Pancreas (tissue), 10 donors: Measurements from ENCODE around the gene SETD1B. TPM values are rescaled to one million over a fixed set of nuclear protein-coding genes. Genes with fewer than 3 reads are reported as not detected.

ENCODE experiments used
- ATAC-seq, 4 donors: fragments of 200-7000 bp; cut with Tn5 transposase; one replicate each; pipeline versions ENCODE4 v1.8.0 to v1.9.1; 2020; ENCODE audit warnings: mild to moderate bottlenecking in 4 of 4, moderate library complexity in 4 of 4
- DNase-seq, 6 donors: peaks; one replicate each; pipeline ENCODE4 v3.0.0-alpha.2; 2020
- FAIRE-seq: peaks from 2 replicates; lab custom pipeline; 2012; peaks lifted over from hg19 to GRCh38; lab: Jason Lieb, UNC
- H3K27ac ChIP-seq, 4 donors: fragments of 200-600 bp; sonication (generic); 1 replicate in 3 of 4; 2 replicates in 1 of 4; pipeline versions ENCODE4 v1.5.0 to v1.8.0; 2020
- H3K27me3 ChIP-seq, 4 donors: fragments of 200-600 bp; one replicate each; pipeline ENCODE4 v1.8.0; 2021
- H3K36me3 ChIP-seq, 3 donors: fragments of 200-600 bp; sonication (generic) in 1 of 3; one replicate each; pipeline versions ENCODE4 v1.5.0 to v1.8.0; 2020 to 2021
- H3K4me1 ChIP-seq, 3 donors: fragments of 200-600 bp; one replicate each; pipeline ENCODE4 v1.8.0; 2021
- H3K4me3 ChIP-seq, 4 donors: fragments of 200-600 bp; sonication (generic) in 2 of 4; one replicate each; pipeline versions ENCODE4 v1.5.0 to v1.8.0; 2020 to 2021
- H3K9me3 ChIP-seq, 4 donors: fragments of 200-600 bp; one replicate each; pipeline ENCODE4 v1.8.0; 2021
- WGBS, 2 donors: extraction: QIAGEN DNeasy Blood & Tissue Kit; methylation state at CpG; one replicate each; pipeline ENCODE4 v1.1.7; 2013; 5-methylcytosine and 5-hydroxymethylcytosine counted together
- intact Hi-C, 3 donors: fragments of 100-400 bp; cut with DNase I; formaldehyde crosslinking; loops; one replicate each; pipeline versions ENCODE4 v1.11.1 to v1.14.2; 2022
- polyA plus RNA-seq, 2 donors: library from polyadenylated mRNA; stranded (reverse); fragments of 200-250 nt; gene quantifications; one replicate each; pipeline ENCODE4 v1.2.3, GENCODE V29; 2013
- total RNA-seq, 6 donors: library from RNA; stranded (reverse); fragmentation: NEBNext Ultra II Directional in 4 of 6; extraction: Animal tissue kit (Norgen Biotek cat#: 25700) in 4 of 6; gene quantifications; one replicate each; pipeline versions ENCODE4 v1.2.1 to v1.2.4, GENCODE V29; 2021 to 2023
- TF ChIP-seq, protein P1 (sequence below), 4 donors: fragments of 200-600 bp; sonication (generic) in 3 of 4; IDR thresholded peaks; one replicate each; pipeline versions ENCODE4 v1.5.0 to v1.8.0; 2021; ENCODE audit warnings: antibody characterized with exemption in 4 of 4
- donor health status: healthy with polysubstance abuse.
- donor health status: DM: no; HTN: no; CAD: no; lungs with moderate emphysema.
- donor health status: DM: no; HTN: no; CAD: no.
- donor health status: control.
- donor health status: control.
- donor health status: Bipolar disorder and iron deficiency.
- donor health status: DM: yes; HTN: yes; CAD: no.
- donor health status: DM: no; HTN: no; CAD: no.
- donor health status: DM: no; HTN: no; CAD: no.
- donor health status: DM: yes; HTN: yes; CAD: no.

SETD1B gene
- total and polyA plus RNA-seq, 8 donors: 9.2 to 18.5 (median 12.2) TPM

DNA sequence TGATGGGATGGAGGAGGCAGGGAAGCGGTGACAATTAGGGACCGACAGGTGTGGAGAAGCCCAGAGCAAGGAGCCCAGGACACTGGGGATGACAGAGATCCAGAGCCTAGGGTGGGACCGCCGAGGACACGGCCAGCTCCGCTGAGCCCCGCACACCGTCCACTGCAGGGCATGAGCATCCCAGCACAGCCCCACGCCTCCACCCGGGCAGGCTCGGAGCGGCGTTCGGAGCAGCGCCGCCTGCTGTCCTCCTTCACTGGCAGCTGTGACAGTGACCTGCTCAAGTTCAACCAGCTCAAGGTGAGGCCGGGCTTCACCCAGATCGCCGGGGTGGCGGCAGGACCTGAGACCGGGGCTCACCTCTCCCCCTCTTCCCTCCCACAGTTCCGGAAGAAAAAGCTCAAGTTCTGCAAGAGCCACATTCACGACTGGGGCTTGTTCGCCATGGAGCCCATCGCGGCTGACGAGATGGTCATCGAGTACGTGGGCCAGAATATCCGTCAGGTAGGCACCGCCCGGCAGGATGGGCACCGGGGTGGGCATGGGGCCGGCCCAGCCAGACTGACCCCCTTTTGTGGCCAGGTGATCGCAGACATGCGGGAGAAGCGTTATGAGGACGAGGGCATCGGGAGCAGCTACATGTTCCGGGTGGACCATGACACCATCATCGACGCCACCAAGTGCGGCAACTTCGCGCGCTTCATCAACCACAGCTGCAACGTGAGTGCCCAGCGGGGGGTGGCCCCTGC, 23.7 kb downstream of the SETD1B start:
- intact Hi-C loops: no loop called here
- Histone ChIP-seq H3K4me1 (no peaks in the 10 kb centered on the region), H3K36me3 (peaks cover 5 to 58% (median 28%) of the 10 kb centered on the region in 3 donors), H3K4me3 (no peak overlapping the region), H3K27ac (no peak overlapping the region), H3K9me3 (no peaks in the 10 kb centered on the region), H3K27me3 (no peaks in the 10 kb centered on the region)
- TF ChIP-seq, protein P1, sequence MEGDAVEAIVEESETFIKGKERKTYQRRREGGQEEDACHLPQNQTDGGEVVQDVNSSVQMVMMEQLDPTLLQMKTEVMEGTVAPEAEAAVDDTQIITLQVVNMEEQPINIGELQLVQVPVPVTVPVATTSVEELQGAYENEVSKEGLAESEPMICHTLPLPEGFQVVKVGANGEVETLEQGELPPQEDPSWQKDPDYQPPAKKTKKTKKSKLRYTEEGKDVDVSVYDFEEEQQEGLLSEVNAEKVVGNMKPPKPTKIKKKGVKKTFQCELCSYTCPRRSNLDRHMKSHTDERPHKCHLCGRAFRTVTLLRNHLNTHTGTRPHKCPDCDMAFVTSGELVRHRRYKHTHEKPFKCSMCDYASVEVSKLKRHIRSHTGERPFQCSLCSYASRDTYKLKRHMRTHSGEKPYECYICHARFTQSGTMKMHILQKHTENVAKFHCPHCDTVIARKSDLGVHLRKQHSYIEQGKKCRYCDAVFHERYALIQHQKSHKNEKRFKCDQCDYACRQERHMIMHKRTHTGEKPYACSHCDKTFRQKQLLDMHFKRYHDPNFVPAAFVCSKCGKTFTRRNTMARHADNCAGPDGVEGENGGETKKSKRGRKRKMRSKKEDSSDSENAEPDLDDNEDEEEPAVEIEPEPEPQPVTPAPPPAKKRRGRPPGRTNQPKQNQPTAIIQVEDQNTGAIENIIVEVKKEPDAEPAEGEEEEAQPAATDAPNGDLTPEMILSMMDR (IDR thresholded peaks at IDR 0.05): no peak
- ATAC-seq: no peak
- WGBS, 2 donors: 93 to 95% methylated on average over 48 of the region's 48 CpGs
- FAIRE-seq: no peak
- no peak for DNase-seq

DNA sequence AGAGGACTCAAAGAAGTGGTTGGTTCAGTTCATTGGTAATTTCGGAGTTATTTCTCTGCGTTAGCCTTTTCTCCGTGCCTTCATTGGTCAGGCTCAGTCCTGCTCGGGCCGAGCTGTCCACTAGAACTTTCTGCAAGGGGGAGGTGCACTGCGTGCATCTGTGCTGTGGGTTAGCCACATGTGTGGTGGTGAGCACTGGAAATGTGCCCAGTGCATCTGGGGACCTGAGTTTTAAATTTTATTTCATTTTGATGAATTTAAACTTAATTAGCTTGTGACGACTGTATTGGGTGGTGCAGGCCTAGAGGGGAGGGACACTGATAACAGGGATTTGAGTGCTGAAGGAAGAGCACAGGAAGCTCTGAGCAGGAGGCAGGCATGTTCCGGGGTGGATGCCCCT, 24.5 kb downstream of the SETD1B start:
- no peak for ATAC-seq
- Histone ChIP-seq H3K27me3 (no peaks in the 10 kb centered on the region), H3K4me1 (no peaks in the 10 kb centered on the region), H3K27ac (no peak overlapping the region), H3K4me3 (no peak overlapping the region), H3K9me3 (no peaks in the 10 kb centered on the region), H3K36me3 (peaks cover 5 to 55% (median 23%) of the 10 kb centered on the region in 3 donors)
- WGBS, 2 donors: 94 to 96% methylated on average over 8 of the region's 8 CpGs
- intact Hi-C loops: no loop called here
- FAIRE-seq: no peak
- TF ChIP-seq, protein P1 (IDR thresholded peaks at IDR 0.05): no peak
- DNase-seq: no peak

DNA sequence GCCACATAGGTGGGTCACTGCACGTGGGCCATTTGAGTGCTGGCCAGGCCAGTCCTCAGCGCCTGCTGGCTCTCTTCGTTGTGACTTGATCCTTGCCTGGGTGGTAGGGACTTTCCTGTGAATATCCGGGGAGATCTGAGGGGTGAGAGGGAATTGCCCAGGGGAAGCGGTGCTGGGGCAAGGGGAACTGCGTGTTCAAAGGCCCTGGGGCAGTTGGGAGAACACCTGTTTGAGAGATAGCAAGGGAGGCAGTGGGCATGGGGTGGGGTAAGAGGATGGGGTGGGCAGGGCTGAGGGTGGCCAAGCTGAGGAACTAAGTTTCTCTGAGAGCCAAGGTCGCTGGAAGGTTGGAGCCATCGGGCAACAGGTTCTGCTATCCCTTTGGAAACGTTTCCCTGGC, 25.0 kb downstream of the SETD1B start:
- H3K36me3 ChIP-seq: peaks cover 5 to 50% (median 18%) of the 10 kb centered on the region in 3 donors
- intact Hi-C loops: no loop called here

DNA sequence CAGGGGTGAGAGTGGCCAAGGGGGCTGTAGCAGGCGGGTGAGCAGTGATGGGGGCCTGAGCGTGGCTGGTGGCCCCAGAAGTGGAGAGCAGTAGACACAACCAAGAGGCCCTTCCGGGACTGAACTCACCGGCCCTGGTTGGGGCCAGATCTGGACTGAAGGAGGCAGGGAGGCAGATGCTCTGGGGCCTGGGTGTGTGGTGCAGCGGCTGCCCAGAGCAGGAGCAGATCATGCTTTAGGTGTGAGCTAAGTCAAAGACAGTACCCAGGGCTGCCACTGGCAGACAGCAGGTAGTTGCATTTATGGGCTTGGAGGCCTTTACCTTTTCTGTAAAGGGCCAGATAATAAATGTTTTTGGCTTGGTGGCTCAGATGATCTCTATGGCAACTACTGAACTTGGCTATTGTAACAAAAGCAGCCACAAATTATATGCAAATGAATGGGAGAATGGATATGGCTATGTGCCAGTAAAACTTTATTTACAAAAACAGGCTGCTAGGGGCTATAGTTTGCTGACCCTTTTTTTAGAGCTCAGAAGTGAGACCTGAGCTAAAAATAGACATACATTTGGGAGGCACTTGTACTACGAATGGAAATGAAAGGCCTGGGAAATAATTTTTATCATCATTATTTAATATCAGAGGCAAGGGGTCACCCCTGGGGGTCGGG, 25.6 kb downstream of the SETD1B start:
- DNase-seq (no peak), ATAC-seq (no peak), FAIRE-seq (no peak)
- WGBS, 2 donors: 81 to 84% methylated on average over 7 of the region's 7 CpGs
- TF ChIP-seq, protein P1 (IDR thresholded peaks at IDR 0.05): no peak
- Histone ChIP-seq H3K4me3 (no peak overlapping the region), H3K4me1 (no peaks in the 10 kb centered on the region), H3K9me3 (no peaks in the 10 kb centered on the region), H3K27me3 (no peaks in the 10 kb centered on the region), H3K27ac (no peak overlapping the region), H3K36me3 (peaks cover 5 to 44% (median 16%) of the 10 kb centered on the region in 3 donors)
- intact Hi-C loops: no loop called here

More for the DNA sequence above, 25.0 kb downstream of the SETD1B start:
- no peak overlapping the region for H3K4me3 ChIP-seq
- WGBS, 2 donors: 79% methylated on average over 9 of the region's 9 CpGs
- no peaks in the 10 kb centered on the region for H3K9me3 ChIP-seq
- H3K4me1 ChIP-seq: no peaks in the 10 kb centered on the region
- ATAC-seq: no peak
- H3K27me3 ChIP-seq: no peaks in the 10 kb centered on the region
- no peak for DNase-seq
- no peak for FAIRE-seq
- H3K27ac ChIP-seq: no peak overlapping the region
- TF ChIP-seq, protein P1 (IDR thresholded peaks at IDR 0.05): no peak

DNA sequence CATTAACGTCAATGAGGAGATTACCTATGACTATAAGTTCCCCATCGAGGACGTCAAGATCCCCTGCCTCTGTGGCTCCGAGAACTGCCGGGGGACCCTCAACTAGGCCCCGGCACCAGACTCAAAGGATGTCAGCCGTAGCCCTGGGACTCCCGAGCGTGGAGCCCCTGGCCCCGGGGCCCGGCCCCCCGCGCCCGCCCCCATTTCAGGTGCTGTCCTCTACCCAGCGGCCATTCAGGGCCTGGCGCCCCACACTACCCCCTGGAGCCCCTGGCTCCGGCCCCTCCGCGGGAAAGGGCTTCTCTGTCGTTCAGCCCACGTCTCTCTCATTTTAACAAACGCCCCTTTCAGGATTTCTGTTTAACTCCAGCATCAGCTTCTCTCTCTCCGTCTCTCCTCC, 26.3 kb downstream of the SETD1B start:
- ATAC-seq (no peak), DNase-seq (no peak), FAIRE-seq (no peak)
- intact Hi-C loops: no loop called here
- WGBS, 2 donors: 91 to 93% methylated on average over 23 of the region's 23 CpGs
- Histone ChIP-seq H3K4me1 (no peaks in the 10 kb centered on the region), H3K4me3 (no peak overlapping the region), H3K36me3 (peaks cover 5 to 43% (median 16%) of the 10 kb centered on the region in 3 donors), H3K27ac (no peak overlapping the region), H3K9me3 (no peaks in the 10 kb centered on the region), H3K27me3 (no peaks in the 10 kb centered on the region)
- TF ChIP-seq, protein P1 (IDR thresholded peaks at IDR 0.05): no peak
